Stimulated activated naive CD4-positive, alpha-beta T cell treated with Interleukin-2 at 50 U/mL for 16 hours (primary cell): Measurements from ENCODE around the gene LKAAEAR1.

Experiments used
- DNase-seq: peaks from one replicate; lab custom pipeline; 2025; lab: John Stamatoyannopoulos, UW

The LKAAEAR1 gene

DNA sequence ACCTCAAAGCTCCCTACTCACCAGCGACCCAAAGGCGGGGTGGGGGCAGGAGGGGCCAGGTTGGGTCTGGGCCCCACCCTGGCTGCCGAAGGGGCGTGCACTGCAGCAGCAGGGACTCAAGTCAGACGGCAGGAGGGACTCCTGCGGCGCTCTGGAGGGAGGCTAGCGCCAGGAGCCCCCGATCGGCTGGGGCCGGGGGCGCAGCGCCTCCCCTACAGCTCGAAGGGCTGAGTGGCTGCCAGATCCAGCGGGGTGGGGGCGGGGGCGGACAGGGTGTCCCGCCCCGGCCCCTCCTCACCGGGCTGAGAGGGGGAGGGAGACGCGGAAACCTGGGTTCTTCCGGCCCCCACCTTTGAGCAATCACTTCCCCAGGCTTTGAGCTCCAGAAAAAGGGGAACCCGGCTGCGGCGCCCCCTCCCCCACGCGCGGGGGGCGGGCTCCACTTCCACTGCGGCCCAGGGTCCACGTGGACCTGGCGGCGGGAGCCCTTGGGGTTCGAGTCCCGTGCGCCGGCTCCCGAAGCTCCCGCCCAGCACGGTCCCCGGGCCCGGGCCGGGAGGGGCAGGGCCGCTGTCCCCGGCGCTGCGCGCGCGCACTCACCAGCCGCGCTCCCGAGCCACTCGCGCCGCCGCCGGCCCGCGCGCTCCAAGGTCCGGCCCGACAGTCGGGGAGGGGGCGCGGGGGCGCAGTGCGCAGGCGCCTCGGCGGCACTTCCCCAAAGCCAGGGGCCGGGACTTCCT lies 4.8 kb downstream of the LKAAEAR1 start, which contains the start of gene RGS19:
Gene RGS19 (minus strand): TSS at position 246 of the 740 bp plus-strand sequence. CDS start 2,632 bp downstream, outside the sequence.
- peak; percentile 61 for DNase-seq

DNA sequence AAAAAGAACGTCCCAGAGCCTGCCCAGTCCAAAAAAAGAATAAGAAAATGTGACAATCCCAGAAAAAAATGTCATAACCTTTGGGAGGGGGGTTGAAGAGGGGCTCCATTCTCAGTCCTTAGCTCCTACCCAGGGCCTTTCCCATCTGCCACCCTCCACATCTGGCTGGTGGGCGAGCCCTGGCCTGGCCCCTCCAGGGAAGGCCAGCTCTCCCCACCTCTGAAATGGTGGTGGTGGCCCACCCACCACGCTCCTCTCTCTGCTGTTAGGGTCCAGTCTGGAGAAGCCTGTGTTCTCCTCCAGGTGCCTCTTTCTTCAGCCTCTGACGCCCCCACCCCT lies 5.3 kb downstream of the LKAAEAR1 start:
- DNase-seq = no peak

GRCh38 chr20:64077876-64078551 lies 6.2 kb downstream of the LKAAEAR1 start:
- DNase-seq = peak; percentile 36

GRCh38 chr20:64077541-64077875 lies 6.7 kb downstream of the LKAAEAR1 start:
- DNase-seq = no peak

DNA sequence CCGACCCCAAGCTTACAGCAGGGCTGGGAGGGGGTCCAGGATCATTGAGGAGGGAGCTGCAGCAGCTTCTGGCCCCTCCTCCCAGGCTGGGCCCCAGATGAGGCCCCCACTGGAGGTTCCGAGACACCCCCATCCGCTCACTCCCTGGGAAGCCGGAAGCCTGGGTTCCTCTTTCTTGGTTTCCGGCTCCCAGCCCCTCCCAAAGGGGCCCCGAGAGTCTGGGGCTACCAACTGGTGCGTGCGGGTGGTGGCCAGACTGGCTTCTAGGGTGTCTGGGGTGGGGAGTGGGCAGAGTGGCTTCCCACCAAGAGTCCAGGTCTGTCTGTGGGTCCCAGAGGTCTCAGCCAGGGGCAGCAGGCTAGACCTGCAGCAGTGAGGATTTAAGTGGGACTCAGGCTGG lies 7.1 kb downstream of the LKAAEAR1 start:
- DNase-seq = no peak

DNA sequence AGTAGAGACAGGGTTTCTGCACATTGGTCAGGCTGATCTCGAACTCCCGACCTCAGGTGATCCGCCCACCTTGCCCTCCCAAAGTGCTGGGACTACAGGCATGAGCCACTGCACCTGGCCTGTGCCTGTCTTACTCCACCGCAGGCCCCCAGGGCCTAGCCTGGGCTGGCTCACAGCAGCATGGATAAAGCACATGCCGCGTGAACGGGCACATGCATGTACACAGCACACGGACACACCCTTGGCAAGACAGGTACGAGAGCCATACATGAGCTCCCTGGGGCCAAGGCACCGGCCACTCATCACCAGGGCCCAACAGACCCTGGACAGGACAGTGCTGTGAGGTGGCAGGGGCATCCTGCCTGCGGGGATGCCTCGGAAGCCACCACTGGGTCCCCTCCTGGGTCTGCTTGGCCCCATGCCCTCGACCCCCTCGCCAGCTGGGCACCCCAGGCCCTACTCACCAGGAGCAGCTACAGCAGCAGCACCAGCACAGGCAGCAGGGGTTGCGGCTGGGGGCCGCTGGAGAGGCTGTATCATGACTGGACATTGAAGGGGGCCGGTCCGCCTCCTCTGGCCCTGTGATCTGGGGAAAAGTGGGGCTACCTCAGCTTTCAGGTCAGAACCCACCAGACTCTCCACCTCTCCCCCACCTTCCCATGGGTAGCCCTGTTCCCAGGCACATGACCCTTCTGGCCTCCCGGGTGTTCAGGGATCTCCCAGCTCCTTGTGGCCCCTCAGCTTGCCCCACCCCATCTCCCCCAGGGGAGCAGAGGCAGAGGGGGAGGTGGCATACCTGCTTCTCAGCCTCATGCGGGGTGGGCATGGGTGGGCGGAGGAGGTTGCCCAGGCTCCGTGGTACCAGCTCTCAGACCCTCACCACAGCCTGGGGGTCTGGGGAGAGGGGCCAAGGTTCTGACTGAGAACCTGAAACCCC lies 7.9 kb downstream of the LKAAEAR1 start:
- DNase-seq = no peak

DNA sequence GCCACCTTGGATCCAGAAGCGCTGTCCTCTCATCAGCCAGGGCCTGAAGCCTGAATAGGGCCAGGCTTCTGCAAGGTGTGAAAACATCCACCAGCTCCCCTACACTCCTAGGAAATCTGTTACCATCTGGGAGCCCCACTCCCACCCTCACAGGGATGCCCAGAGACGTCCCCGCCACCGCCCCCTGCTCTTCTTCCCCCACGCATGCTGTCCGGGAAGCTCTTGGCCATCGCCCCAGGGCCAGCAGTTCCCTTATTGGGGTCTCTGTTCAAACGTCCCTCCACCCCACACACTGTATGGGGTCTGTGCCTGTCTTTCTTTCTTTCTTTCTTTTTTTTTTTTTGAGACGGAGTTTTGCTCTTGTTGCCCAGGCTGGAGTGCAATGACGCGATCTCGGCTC lies 8.6 kb downstream of the LKAAEAR1 start:
- DNase-seq = no peak

- no peak for DNase-seq
Measured at GRCh38 chr20:64074963-64075362, 9.2 kb downstream of the LKAAEAR1 start.

GRCh38 chr20:64074184-64074789 lies 9.9 kb downstream of the LKAAEAR1 start:
- DNase-seq = no peak

GRCh38 chr20:64073476-64074183 lies 10.6 kb downstream of the LKAAEAR1 start:
- DNase-seq = no peak

- DNase-seq = no peak
Measured at GRCh38 chr20:64072498-64073063, 11.6 kb downstream of the LKAAEAR1 start.

- no peak for DNase-seq
Measured at GRCh38 chr20:64071341-64072332, 12.6 kb downstream of the LKAAEAR1 start.

GRCh38 chr20:64070244-64070993 lies 13.8 kb downstream of the LKAAEAR1 start:
- DNase-seq = no peak

- peak; percentile 18 for DNase-seq
Measured at GRCh38 chr20:64069614-64070243, 14.5 kb downstream of the LKAAEAR1 start.

- no peak for DNase-seq
Measured at GRCh38 chr20:64069209-64069613, 15.0 kb downstream of the LKAAEAR1 start.

GRCh38 chr20:64068386-64069208 lies 15.6 kb downstream of the LKAAEAR1 start:
- no peak for DNase-seq

- DNase-seq = no peak
Measured at GRCh38 chr20:64067733-64068307, 16.4 kb downstream of the LKAAEAR1 start.
